Natural killer cell (primary cell): Measurements from ENCODE around the gene SPC24. TPM values are rescaled to one million over a fixed set of nuclear protein-coding genes. Genes with fewer than 3 reads are reported as not detected.

Source experiments
- ATAC-seq, 3 donors: fragments of 150-1000 bp in 2 of 3; fragments of 200-7000 bp in 1 of 3; cut with Tn5 transposase; 1 replicate in 1 of 3; 2 replicates in 2 of 3; pipeline ENCODE4 v1.10.0; 2021; ENCODE audit warnings: mild to moderate bottlenecking in 2 of 3, moderate library complexity in 2 of 3
- DNase-seq, 2 donors: peaks; one replicate each; pipeline versions ENCODE4 v3.0.0 to v3.0.0-alpha.2; 2013 to 2021; ENCODE audit warnings: mixed read lengths in 1 of 2
- H3K27ac ChIP-seq: one replicate; pipeline ENCODE4 v1.5.1; 2013; ENCODE audit warnings: mild to moderate bottlenecking, low read length
- H3K27me3 ChIP-seq: one replicate; pipeline ENCODE4 v1.6.1; 2013; ENCODE audit warnings: low read length; ENCODE audit not compliant: control insufficient read depth, insufficient read depth
- H3K36me3 ChIP-seq: one replicate; pipeline ENCODE4 v1.6.1; 2013; ENCODE audit warnings: low read length; ENCODE audit not compliant: control insufficient read depth, insufficient read depth
- H3K4me1 ChIP-seq: one replicate; pipeline ENCODE4 v1.6.1; 2013; ENCODE audit warnings: low read length; ENCODE audit not compliant: control insufficient read depth, insufficient read depth
- H3K4me3 ChIP-seq: one replicate; pipeline ENCODE4 v1.5.1; 2013; ENCODE audit warnings: low read length
- H3K9me3 ChIP-seq: one replicate; pipeline ENCODE4 v1.6.1; 2013; ENCODE audit warnings: low read length; ENCODE audit not compliant: control insufficient read depth, insufficient read depth
- H3K27ac Mint-ChIP-seq, 2 donors: one replicate each; pipeline ENCODE4 v1.8.0; 2022; ENCODE audit warnings: mild to moderate bottlenecking in 2 of 2, mixed read lengths in 2 of 2, moderate library complexity in 1 of 2
- H3K27me3 Mint-ChIP-seq, 2 donors: one replicate each; pipeline ENCODE4 v1.8.0; 2022; ENCODE audit warnings: low read depth in 2 of 2, mixed read lengths in 2 of 2
- H3K36me3 Mint-ChIP-seq: one replicate; pipeline ENCODE4 v1.8.0; 2022; ENCODE audit warnings: mixed read lengths
- H3K4me1 Mint-ChIP-seq, 2 donors: one replicate each; pipeline ENCODE4 v1.8.0; 2022; ENCODE audit warnings: mixed read lengths in 2 of 2
- H3K4me3 Mint-ChIP-seq: one replicate; pipeline ENCODE4 v1.8.0; 2022; ENCODE audit warnings: mild to moderate bottlenecking, moderate library complexity, mixed read lengths
- H3K9me3 Mint-ChIP-seq, 2 donors: one replicate each; pipeline ENCODE4 v1.8.0; 2022; ENCODE audit warnings: mixed read lengths in 2 of 2
- whole genome bisulfite sequencing: methylation state at CpG from one replicate; pipeline ENCODE4 v1.1.7; 2013; ENCODE audit warnings: missing lambda C conversion rate; ENCODE audit not compliant: insufficient coverage; 5-methylcytosine and 5-hydroxymethylcytosine counted together
- intact Hi-C: fragments of 100-400 bp; cut with micrococcal nuclease; formaldehyde crosslinking; loops from one replicate; pipeline ENCODE4 v1.14.2; 2022
- total RNA-seq, 4 donors: library from RNA; stranded (reverse); fragments of 120-200 nt in 1 of 4; gene quantifications; one replicate each; pipeline versions ENCODE4 v1.2.3 to v1.2.4, GENCODE V29; 2013 to 2022
- TF ChIP-seq, protein P1 (sequence below): fragments of 200-600 bp; IDR thresholded peaks from one replicate; pipeline ENCODE4 v1.8.0; 2022; ENCODE audit warnings: antibody characterized with exemption

SPC24 gene
- total RNA-seq, 3 donors from 2014 or later (not counting 1 experiment from before 2014, with no cell fraction given) = 1.7 to 6.1 (median 4.1) TPM

- Histone ChIP-seq H3K4me1 (peaks cover 13% of the 10 kb centered on the region), H3K36me3 (no peaks in the 10 kb centered on the region), H3K9me3 (no peaks in the 10 kb centered on the region), H3K27ac (no peak overlapping the region), H3K4me3 (peak overlapping the region; percentile 46), H3K27me3 (no peaks in the 10 kb centered on the region)
- ATAC-seq (no peak), DNase-seq (no peak)
- Mint-ChIP-seq H3K36me3 (no peaks in the 10 kb centered on the region), H3K27ac (peak overlapping the region in 1 of 2 donors; percentile 58), H3K4me3 (peak overlapping the region; percentile 69), H3K27me3 (peaks cover 0 to 3% of the 10 kb centered on the region in 2 donors), H3K4me1 (peaks cover 0 to 15% of the 10 kb centered on the region in 2 donors), H3K9me3 (no peaks in the 10 kb centered on the region)
- WGBS = 14% methylated on average over 39 of the region's 47 CpGs
- TF ChIP-seq, protein P1, sequence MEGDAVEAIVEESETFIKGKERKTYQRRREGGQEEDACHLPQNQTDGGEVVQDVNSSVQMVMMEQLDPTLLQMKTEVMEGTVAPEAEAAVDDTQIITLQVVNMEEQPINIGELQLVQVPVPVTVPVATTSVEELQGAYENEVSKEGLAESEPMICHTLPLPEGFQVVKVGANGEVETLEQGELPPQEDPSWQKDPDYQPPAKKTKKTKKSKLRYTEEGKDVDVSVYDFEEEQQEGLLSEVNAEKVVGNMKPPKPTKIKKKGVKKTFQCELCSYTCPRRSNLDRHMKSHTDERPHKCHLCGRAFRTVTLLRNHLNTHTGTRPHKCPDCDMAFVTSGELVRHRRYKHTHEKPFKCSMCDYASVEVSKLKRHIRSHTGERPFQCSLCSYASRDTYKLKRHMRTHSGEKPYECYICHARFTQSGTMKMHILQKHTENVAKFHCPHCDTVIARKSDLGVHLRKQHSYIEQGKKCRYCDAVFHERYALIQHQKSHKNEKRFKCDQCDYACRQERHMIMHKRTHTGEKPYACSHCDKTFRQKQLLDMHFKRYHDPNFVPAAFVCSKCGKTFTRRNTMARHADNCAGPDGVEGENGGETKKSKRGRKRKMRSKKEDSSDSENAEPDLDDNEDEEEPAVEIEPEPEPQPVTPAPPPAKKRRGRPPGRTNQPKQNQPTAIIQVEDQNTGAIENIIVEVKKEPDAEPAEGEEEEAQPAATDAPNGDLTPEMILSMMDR = no peak
- intact Hi-C loops = no loop called here
These were observed 41.1 kb upstream of the SPC24 start for GRCh38 chr19:11196406-11197287.

GRCh38 chr19:11195681-11196080 is 40.1 kb upstream of the SPC24 start:
- H3K4me3 Mint-ChIP-seq = peak overlapping the region; percentile 21
- H3K9me3 Mint-ChIP-seq = no peaks in the 10 kb centered on the region
- H3K4me1 ChIP-seq = peaks cover 13% of the 10 kb centered on the region
- no peaks in the 10 kb centered on the region for H3K27me3 ChIP-seq
- no peak for ATAC-seq
- H3K9me3 ChIP-seq = no peaks in the 10 kb centered on the region
- H3K27ac ChIP-seq = no peak overlapping the region
- 86% methylated on average over 10 of the region's 12 CpGs for WGBS
- no peak for DNase-seq
- no peak overlapping the region for H3K27ac Mint-ChIP-seq
- H3K27me3 Mint-ChIP-seq = peaks cover 0 to 3% of the 10 kb centered on the region in 2 donors
- no peak overlapping the region for H3K4me3 ChIP-seq
- no peaks in the 10 kb centered on the region for H3K36me3 ChIP-seq
- intact Hi-C loops = no loop called here
- peaks cover 0 to 15% of the 10 kb centered on the region in 2 donors for H3K4me1 Mint-ChIP-seq
- TF ChIP-seq, protein P1 = no peak
- H3K36me3 Mint-ChIP-seq = no peaks in the 10 kb centered on the region

DNA sequence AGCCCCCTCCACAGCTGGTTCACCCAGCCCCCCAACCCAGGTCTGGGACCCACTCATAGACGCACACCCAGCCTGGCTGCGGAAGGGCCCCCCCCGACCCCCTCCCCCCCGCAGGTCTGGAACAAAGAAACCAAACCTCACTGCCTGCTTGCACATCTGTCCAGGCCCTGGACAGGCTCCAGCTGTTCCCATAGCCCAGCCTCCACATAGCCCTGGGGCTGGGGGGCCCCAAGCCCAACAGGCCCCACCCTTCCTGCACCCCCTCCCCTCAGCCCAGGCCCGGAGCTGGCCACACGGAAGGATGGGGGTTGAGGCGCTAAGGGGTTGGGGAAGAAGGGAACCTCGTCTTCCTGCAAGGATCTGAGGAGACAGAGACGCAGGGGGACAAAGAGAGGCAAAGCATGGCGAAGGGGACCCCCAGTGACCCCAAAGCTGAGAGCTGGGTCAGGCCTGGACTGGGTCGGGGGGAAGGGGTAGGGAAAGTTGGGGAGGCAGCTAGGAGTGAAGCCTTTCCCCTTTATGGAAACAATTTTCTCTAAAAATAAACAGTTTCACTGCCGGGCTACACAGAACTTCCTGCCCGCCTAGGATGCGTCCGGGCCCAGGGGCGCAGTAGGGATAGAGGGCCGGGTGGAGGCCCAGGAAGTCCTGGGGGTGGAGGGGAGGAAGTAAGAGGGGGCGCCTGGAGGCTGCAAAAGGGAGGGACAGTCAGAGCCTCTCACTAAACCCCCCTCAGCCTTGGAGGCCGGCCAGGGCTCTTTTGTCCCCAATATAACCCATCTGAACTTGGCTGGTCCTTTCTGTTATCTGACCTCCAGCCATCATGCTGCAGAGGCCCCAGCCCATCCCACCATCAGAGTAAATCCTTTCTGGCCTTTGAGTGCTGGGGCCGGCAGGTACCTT is 39.3 kb upstream of the SPC24 start:
- Mint-ChIP-seq H3K9me3 (no peaks in the 10 kb centered on the region), H3K27me3 (peaks cover 0 to 3% of the 10 kb centered on the region in 2 donors), H3K27ac (no peak overlapping the region), H3K36me3 (no peaks in the 10 kb centered on the region), H3K4me1 (peaks cover 0 to 15% of the 10 kb centered on the region in 2 donors), H3K4me3 (no peak overlapping the region)
- intact Hi-C loops = no loop called here
- H3K27ac ChIP-seq = no peak overlapping the region
- no peak overlapping the region for H3K4me3 ChIP-seq
- H3K36me3 ChIP-seq = no peaks in the 10 kb centered on the region
- ATAC-seq = no peak
- no peaks in the 10 kb centered on the region for H3K27me3 ChIP-seq
- TF ChIP-seq, protein P1 = no peak
- WGBS = 45% methylated on average over 17 of the region's 20 CpGs
- H3K9me3 ChIP-seq = no peaks in the 10 kb centered on the region
- peaks cover 13% of the 10 kb centered on the region for H3K4me1 ChIP-seq
- no peak for DNase-seq
